Esophagus muscularis mucosa (tissue), 4 donors: ENCODE measurements around the gene CDKN3. TPM values are rescaled to one million over a fixed set of nuclear protein-coding genes. Genes with fewer than 3 reads are reported as not detected.
A peak's percentile ranks its signal among the peaks of the same experiment; 100 is the strongest.

Experiments
- DNase-seq: peaks from one replicate; pipeline ENCODE4 v3.0.0-alpha.2; 2017; ENCODE audit errors: extremely low spot score
- H3K27ac ChIP-seq, 4 donors: fragments of 200-600 bp; sonication (generic); replicated peaks in 1 of 4; 1 replicate in 3 of 4; 2 replicates in 1 of 4; pipeline ENCODE4 v1.5.1; 2016 to 2019; ENCODE audit warnings: mild to moderate bottlenecking in 1 of 4
- H3K27me3 ChIP-seq, 4 donors: fragments of 200-600 bp; sonication (generic); one replicate each; pipeline versions ENCODE4 v1.5.1 to v1.6.0; 2016 to 2019
- H3K36me3 ChIP-seq, 4 donors: fragments of 200-600 bp; sonication (generic); one replicate each; pipeline ENCODE4 v1.5.1; 2016 to 2019
- H3K4me1 ChIP-seq, 4 donors: fragments of 200-600 bp; sonication (generic); one replicate each; pipeline ENCODE4 v1.5.1; 2016 to 2019
- H3K4me3 ChIP-seq, 4 donors: fragments of 200-600 bp; sonication (generic); 1 replicate in 2 of 4; 2 replicates in 2 of 4; pipeline ENCODE4 v1.5.1; 2016 to 2019; ENCODE audit warnings: mild to moderate bottlenecking in 4 of 4, moderate library complexity in 1 of 4
- H3K9me3 ChIP-seq, 4 donors: fragments of 200-600 bp; sonication (generic); 1 replicate in 3 of 4; 2 replicates in 1 of 4; pipeline ENCODE4 v1.5.1; 2016 to 2019
- CTCF ChIP-seq, 3 experiments: fragments of 200-600 bp in 2 of 3; fragments of 450-650 bp in 1 of 3; sonication (generic) in 2 of 3; IDR thresholded peaks; one replicate each; pipeline ENCODE4 v1.5.1; 2017 to 2019; ENCODE audit warnings: antibody characterized with exemption in 3 of 3, mild to moderate bottlenecking in 2 of 3, moderate library complexity in 1 of 3
- EP300 ChIP-seq: sonication (generic); formaldehyde crosslinking; IDR thresholded peaks from one replicate; pipeline ENCODE4 v1.6.1; 2017; ENCODE audit warnings: antibody characterized with exemption
- POLR2A ChIP-seq: fragments of 450-650 bp; IDR thresholded peaks from one replicate; pipeline ENCODE4 v1.6.1; 2017; ENCODE audit warnings: antibody characterized with exemption, moderate library complexity, mild to moderate bottlenecking, low read depth
- POLR2AphosphoS5 ChIP-seq, 2 donors: sonication (generic); formaldehyde crosslinking; IDR thresholded peaks; one replicate each; pipeline ENCODE4 v1.6.1; 2017; ENCODE audit warnings: antibody characterized with exemption in 2 of 2
- WGBS: methylation state at CpG from one replicate; pipeline ENCODE4 v1.1.5; 2018; 5-methylcytosine and 5-hydroxymethylcytosine counted together
- intact Hi-C: fragments of 100-400 bp; cut with DNase I; formaldehyde crosslinking; loops from one replicate; pipeline ENCODE4 v1.15.1; 2023
- total RNA-seq, 4 donors: library from RNA; depleted of rRNA; stranded (reverse); fragments of >200 nt; gene quantifications; one replicate each; pipeline versions ENCODE4 v1.1.0 to v1.2.1, GENCODE V29; 2016

Gene CDKN3
- total RNA-seq, 4 donors from 2014 or later, result 0.65 to 4.8 (median 1.0) TPM

GRCh38 chr14:54350203-54350602 is 46.6 kb upstream of the CDKN3 start:
- no peak for DNase-seq
- 23% methylated on average over 3 of the region's 3 CpGs for WGBS

DNA sequence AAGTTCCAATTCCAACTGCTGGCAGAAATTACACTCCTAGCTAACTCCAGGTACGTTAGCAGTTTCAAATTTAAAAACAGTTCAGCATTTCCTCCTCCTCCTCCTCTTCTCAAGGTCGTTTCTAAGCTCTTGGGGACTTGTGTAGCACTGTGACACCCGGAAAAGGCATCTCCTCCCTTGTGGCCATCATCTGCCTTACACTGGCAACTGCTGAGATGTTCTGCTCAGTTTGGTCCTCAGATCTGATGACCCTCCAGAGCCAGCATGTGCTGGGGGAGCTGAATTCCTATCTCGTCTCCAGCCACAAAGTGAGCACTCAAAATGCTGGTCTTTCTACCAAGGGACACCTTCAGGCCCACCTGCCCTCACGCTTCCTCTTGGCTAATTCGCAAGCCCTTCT is 43.5 kb upstream of the CDKN3 start:
- H3K36me3 ChIP-seq, result no peaks in the 10 kb centered on the region
- H3K27me3 ChIP-seq, result no peaks in the 10 kb centered on the region
- DNase-seq, result no peak
- peaks cover 8 to 23% (median 13%) of the 10 kb centered on the region in 4 donors for H3K4me1 ChIP-seq
- no peak overlapping the region for H3K27ac ChIP-seq
- H3K4me3 ChIP-seq, result no peak overlapping the region
- intact Hi-C loops, result no loop called here
- 87% methylated on average over 5 of the region's 6 CpGs for WGBS
- TF ChIP-seq POLR2A, result no peak
- no peak for TF ChIP-seq EP300
- no peak for TF ChIP-seq CTCF (IDR thresholded peaks at IDR 0.05)
- TF ChIP-seq POLR2AphosphoS5 (IDR thresholded peaks at IDR 0.05), result no peak
- H3K9me3 ChIP-seq, result no peaks in the 10 kb centered on the region

More at GRCh38 chr14:54350203-54350602, 46.6 kb upstream of the CDKN3 start:
- Histone ChIP-seq H3K9me3 (no peaks in the 10 kb centered on the region), H3K27me3 (no peaks in the 10 kb centered on the region), H3K4me3 (no peak overlapping the region), H3K4me1 (peaks cover 8 to 27% (median 15%) of the 10 kb centered on the region in 4 donors), H3K27ac (peak overlapping the region in 2 of 4 donors; percentile 43 to 45), H3K36me3 (no peaks in the 10 kb centered on the region)
- no peak for TF ChIP-seq EP300
- TF ChIP-seq POLR2A, result no peak
- no peak for TF ChIP-seq POLR2AphosphoS5 (IDR thresholded peaks at IDR 0.05)
- TF ChIP-seq CTCF (IDR thresholded peaks at IDR 0.05), result no peak
- intact Hi-C loops, result no loop called here

- no peaks in the 10 kb centered on the region for H3K27me3 ChIP-seq
- H3K27ac ChIP-seq, result no peak overlapping the region
- WGBS, result 81% methylated on average over 2 of the region's 2 CpGs
- TF ChIP-seq POLR2A (no peak), EP300 (no peak), CTCF (IDR thresholded peaks at IDR 0.05) (no peak), POLR2AphosphoS5 (IDR thresholded peaks at IDR 0.05) (no peak)
- intact Hi-C loops, result no loop called here
- H3K36me3 ChIP-seq, result no peaks in the 10 kb centered on the region
- no peaks in the 10 kb centered on the region for H3K9me3 ChIP-seq
- no peak overlapping the region for H3K4me3 ChIP-seq
- DNase-seq, result no peak
- H3K4me1 ChIP-seq, result peaks cover 8 to 19% (median 13%) of the 10 kb centered on the region in 4 donors
Measured at GRCh38 chr14:54353694-54354093, 43.1 kb upstream of the CDKN3 start.

DNA sequence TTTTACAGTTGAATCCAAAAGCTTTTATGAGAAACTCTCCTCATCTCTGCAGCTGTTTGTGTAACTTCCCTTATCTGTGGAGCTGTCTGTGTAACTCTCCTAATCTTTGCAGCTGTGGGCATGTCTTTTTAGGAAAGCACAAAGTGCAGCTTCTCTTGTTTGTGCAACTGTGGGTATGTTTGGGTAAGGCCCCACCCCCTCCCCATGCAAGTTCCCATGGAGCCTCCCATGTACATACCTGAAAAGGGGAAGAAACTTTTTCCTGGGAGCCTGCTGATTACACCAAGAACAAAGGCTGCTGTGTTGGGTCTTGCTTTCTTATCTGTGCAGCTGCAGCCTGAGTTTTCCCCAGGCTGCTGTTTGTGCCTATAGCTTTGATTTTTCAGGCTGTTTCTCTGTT is 42.7 kb upstream of the CDKN3 start:
- Histone ChIP-seq H3K27ac (no peak overlapping the region), H3K4me3 (no peak overlapping the region), H3K27me3 (no peaks in the 10 kb centered on the region), H3K9me3 (no peaks in the 10 kb centered on the region), H3K4me1 (peaks cover 8 to 15% (median 13%) of the 10 kb centered on the region in 4 donors), H3K36me3 (no peaks in the 10 kb centered on the region)
- intact Hi-C loops, result no loop called here
- TF ChIP-seq CTCF (IDR thresholded peaks at IDR 0.05), result no peak
- no peak for TF ChIP-seq POLR2AphosphoS5 (IDR thresholded peaks at IDR 0.05)
- no peak for TF ChIP-seq POLR2A
- no peak for TF ChIP-seq EP300
- DNase-seq, result no peak

- Histone ChIP-seq H3K4me1 (peaks cover 0 to 5% (median 4%) of the 10 kb centered on the region in 4 donors), H3K9me3 (peaks cover 0 to 3% (median 0%) of the 10 kb centered on the region in 4 donors), H3K27ac (no peak overlapping the region), H3K36me3 (no peaks in the 10 kb centered on the region), H3K27me3 (no peaks in the 10 kb centered on the region), H3K4me3 (no peak overlapping the region)
- TF ChIP-seq POLR2A, result no peak
- no peak for TF ChIP-seq EP300
- TF ChIP-seq POLR2AphosphoS5 (IDR thresholded peaks at IDR 0.05), result no peak
- no peak for TF ChIP-seq CTCF (IDR thresholded peaks at IDR 0.05)
- DNase-seq, result no peak
- intact Hi-C loops, result no loop called here
Measured at GRCh38 chr14:54354968-54355641, 41.7 kb upstream of the CDKN3 start.
